ENCODE data around the gene SYNGR1.
"Not testable (repeated sequence)": the region's sequence is repeated elsewhere in the genome, so short reads cannot be mapped to it uniquely, and the experiment has no call there.

Gene SYNGR1

DNA sequence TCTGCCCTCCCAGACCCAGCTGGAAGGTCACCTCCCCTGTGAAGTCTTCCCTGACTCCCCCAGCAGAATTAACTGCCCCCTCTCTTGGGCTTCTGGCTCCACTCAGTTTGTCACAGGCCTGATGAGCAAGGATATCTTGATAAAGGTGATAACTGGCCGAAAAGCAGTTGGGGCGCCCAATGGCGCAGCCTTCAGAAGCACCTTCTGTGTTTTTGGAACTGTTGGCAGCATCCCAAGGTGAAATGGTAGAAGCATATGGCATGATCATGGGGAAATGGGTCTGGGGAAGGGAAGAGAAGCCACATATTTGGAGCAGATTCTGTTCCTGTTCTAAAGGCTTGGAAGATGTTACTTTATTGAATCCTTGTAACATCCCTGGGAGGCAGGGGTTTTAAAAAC is 47.0 kb downstream of the SYNGR1 start:
- Histone ChIP-seq H3K36me3 (ENCODE audit: insufficient read depth, low read length) (no peaks in the 10 kb centered on the region), H3K27me3 (ENCODE audit: insufficient read depth, low read length) (no peaks in the 10 kb centered on the region), H3K9me3 (ENCODE audit: low read length) (no peaks in the 10 kb centered on the region), H3K4me3 (ENCODE audit: low read length) (no peak overlapping the region), H3K4me1 (ENCODE audit: insufficient read depth, low read length) (peaks cover 7% of the 10 kb centered on the region), H2AFZ (ENCODE audit: low read depth, low read length) (no peak overlapping the region)

DNA sequence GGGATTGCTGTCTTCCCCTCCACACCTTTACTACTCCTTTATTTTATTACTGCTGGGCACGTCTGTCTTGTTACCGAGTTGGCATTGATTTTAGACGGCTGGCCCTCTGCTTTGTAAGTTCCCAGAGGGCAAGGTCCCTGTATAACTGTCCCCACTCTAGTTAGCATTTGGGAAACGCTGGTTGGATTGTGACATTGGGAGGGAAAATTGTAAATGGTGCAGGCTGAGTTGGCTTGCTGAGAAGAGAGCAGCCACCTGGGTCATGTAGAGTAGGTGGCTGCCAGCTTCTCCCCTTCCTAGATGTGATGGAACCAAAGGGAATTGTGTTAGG is 51.5 kb downstream of the SYNGR1 start:
- no peaks in the 10 kb centered on the region for H3K9me3 ChIP-seq (ENCODE audit: low read length)
- no peak overlapping the region for H3K4me3 ChIP-seq (ENCODE audit: low read length)
- H3K4me1 ChIP-seq (ENCODE audit: insufficient read depth, low read length) = peaks cover 22% of the 10 kb centered on the region
- H3K36me3 ChIP-seq (ENCODE audit: insufficient read depth, low read length) = no peaks in the 10 kb centered on the region
- H2AFZ ChIP-seq (ENCODE audit: low read depth, low read length) = no peak overlapping the region
- no peaks in the 10 kb centered on the region for H3K27me3 ChIP-seq (ENCODE audit: insufficient read depth, low read length)

DNA sequence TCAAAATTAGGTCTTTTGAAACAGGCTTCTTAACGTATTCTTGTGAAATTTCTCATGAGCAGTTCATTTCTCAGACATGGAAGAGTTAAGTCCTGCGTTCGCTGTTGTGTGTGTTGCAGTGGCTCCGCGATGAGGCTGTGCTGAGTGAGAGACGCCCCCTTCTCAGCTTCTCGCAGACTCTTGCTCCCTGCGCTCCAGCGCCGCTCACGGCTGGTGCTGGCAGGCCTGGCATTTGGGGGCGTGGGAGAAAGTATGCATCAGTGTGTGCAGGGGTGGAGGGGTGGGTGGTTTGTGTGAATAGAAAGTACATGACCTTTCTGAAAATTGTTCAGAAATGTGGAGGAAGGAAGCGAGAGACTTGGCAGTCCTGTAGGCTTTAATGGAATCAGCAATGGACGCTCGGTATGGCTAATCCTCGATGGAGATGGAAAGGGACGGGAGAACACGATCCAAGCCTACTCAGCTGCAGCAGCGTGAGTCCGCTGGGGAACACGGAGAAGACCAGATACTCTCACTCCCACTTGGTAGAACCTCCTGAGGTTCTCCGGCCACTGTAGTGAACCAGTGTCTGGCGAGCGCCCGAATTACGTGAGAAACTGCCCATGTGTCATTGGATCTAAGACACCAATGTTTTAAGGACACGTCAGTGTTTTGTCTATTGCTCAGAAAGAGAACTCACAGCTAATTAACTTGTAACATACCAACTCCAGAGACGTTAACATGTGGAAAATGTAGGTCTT is 55.7 kb downstream of the SYNGR1 start:
- Histone ChIP-seq H3K4me3 (ENCODE audit: low read length) (no peak overlapping the region), H2AFZ (ENCODE audit: low read depth, low read length) (no peak overlapping the region), H3K9me3 (ENCODE audit: low read length) (no peaks in the 10 kb centered on the region), H3K4me1 (ENCODE audit: insufficient read depth, low read length) (peaks cover 26% of the 10 kb centered on the region), H3K27me3 (ENCODE audit: insufficient read depth, low read length) (no peaks in the 10 kb centered on the region), H3K36me3 (ENCODE audit: insufficient read depth, low read length) (no peaks in the 10 kb centered on the region)

DNA sequence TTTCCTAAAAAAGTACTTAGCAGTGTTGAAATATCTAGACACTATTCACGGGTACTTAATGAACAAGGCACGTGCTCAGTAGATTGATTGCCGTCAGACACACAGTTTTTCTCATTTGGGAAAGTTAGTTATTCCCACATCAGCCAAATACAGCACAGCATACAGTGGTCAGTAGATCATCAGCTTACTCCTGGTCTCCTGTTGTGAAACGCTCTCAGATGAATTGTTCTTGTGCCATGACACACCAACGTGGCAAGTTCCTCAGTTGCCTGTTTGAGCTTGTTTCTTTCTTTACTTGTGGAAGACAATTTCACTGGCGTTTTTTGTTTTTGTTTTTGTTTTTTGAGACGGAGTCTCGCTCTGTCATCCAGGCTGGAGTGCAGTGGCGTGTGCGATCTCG is 58.4 kb downstream of the SYNGR1 start:
- H3K9me3 ChIP-seq (ENCODE audit: low read length) = no peaks in the 10 kb centered on the region
- H3K36me3 ChIP-seq (ENCODE audit: insufficient read depth, low read length) = no peaks in the 10 kb centered on the region
- no peak overlapping the region for H3K4me3 ChIP-seq (ENCODE audit: low read length)

DNA sequence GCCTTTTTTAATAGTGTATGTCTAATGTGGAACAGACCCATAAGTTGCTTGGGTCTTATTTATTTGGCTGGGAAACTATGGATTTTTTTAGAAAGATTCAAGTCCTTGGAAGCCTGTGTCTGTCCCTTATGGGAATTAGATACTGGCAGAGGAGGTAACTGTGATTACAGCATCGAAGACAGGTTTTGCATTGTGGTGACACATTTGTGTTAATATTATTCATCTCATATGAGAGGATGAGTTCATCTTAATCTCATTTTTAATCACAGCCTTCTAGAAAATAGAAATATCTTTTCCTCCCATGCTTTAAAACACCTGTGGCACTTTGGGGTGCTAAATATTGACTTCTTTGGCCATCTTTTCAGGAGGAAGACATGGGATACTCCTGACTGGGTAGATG is 59.0 kb downstream of the SYNGR1 start:
- H3K4me3 ChIP-seq (ENCODE audit: low read length) = no peak overlapping the region

More for the DNA sequence above, 58.4 kb downstream of the SYNGR1 start:
- Histone ChIP-seq H3K4me1 (ENCODE audit: insufficient read depth, low read length) (peaks cover 24% of the 10 kb centered on the region), H3K27me3 (ENCODE audit: insufficient read depth, low read length) (no peaks in the 10 kb centered on the region), H2AFZ (ENCODE audit: low read depth, low read length) (no peak overlapping the region)

DNA sequence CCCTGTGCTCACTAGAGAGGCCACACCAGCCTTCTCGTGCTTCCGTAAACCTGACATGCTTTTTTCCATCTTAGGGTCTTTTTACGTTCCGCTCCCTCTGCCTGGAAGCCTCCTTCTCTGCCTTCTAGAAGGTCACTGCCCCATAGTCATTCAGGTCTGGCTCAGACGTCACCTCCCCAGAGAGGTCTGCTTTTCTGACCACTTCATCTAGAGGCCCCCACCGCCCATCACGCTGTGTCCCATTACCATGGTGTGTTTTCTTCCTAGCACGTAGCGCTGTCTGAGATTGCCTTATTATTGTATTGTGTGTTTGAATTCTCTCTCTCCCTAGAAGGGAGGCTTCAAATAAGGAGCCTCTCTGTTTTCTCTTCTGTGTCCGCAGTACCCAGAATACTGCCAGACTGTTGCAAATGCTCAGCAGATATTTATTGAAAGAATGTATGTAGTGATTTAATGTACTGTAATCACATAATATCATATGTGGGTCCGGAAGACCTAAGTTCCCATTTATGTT is 59.8 kb downstream of the SYNGR1 start:
- peaks cover 22% of the 10 kb centered on the region for H3K4me1 ChIP-seq (ENCODE audit: insufficient read depth, low read length)
- no peak overlapping the region for H3K4me3 ChIP-seq (ENCODE audit: low read length)
- H3K27me3 ChIP-seq (ENCODE audit: insufficient read depth, low read length) = no peaks in the 10 kb centered on the region
- H3K9me3 ChIP-seq (ENCODE audit: low read length) = no peaks in the 10 kb centered on the region
- no peaks in the 10 kb centered on the region for H3K36me3 ChIP-seq (ENCODE audit: insufficient read depth, low read length)
- H2AFZ ChIP-seq (ENCODE audit: low read depth, low read length) = no peak overlapping the region

More for the DNA sequence above, 59.0 kb downstream of the SYNGR1 start:
- Histone ChIP-seq H3K36me3 (ENCODE audit: insufficient read depth, low read length) (no peaks in the 10 kb centered on the region), H3K4me1 (ENCODE audit: insufficient read depth, low read length) (peaks cover 24% of the 10 kb centered on the region), H3K27me3 (ENCODE audit: insufficient read depth, low read length) (no peaks in the 10 kb centered on the region), H3K9me3 (ENCODE audit: low read length) (no peaks in the 10 kb centered on the region), H2AFZ (ENCODE audit: low read depth, low read length) (no peak overlapping the region)

DNA sequence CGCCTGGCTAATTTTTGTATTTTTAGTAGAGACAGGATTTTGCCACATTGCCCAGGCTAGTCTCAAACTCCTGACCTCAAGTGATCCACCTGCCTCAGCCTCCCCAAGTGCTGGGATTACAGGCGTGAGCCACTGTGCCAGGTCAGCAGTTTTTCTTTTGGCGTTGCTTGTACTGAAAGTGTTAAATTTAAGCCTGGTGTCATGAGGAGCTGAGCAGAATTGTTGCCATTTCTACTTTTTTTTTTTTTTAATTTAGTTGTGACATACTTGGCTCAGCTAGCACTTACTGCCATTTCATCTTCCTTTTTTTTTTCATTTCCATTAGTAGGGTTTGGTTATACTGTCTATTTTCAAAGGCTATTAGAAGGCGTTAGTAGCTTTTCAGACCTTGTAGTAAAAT is 60.5 kb downstream of the SYNGR1 start:
- no peaks in the 10 kb centered on the region for H3K9me3 ChIP-seq (ENCODE audit: low read length)
- peaks cover 15% of the 10 kb centered on the region for H3K4me1 ChIP-seq (ENCODE audit: insufficient read depth, low read length)
- peaks cover 6% of the 10 kb centered on the region for H3K36me3 ChIP-seq (ENCODE audit: insufficient read depth, low read length)
- no peaks in the 10 kb centered on the region for H3K27me3 ChIP-seq (ENCODE audit: insufficient read depth, low read length)
- no peak overlapping the region for H2AFZ ChIP-seq (ENCODE audit: low read depth, low read length)
- H3K4me3 ChIP-seq (ENCODE audit: low read length) = no peak overlapping the region

DNA sequence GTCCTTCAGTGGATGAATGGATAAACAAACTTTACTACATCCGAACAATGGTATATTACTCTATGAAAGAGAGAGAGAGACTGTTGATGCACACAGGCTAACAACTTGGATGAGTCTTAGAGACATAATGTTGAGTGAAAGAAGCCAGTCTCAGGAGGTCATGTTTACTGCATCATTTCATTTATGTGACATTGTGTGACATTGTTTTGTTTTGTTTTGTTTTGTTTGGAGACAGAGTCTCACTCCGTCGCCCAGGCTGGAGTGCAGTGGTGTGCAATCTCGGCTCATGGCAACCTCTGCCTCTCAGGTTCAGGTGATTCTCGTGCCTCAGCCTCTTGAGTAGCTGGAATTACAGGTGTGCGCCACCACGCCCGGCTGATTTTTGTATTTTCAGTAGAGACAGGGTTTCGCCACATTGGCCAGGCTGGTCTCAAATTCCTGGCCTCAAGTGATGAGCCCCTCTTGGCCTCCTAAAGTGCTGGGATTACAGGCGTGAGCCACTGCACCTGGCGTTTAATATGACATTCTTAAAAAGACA is 62.1 kb downstream of the SYNGR1 start:
- not testable (repeated sequence) for H2AFZ ChIP-seq (ENCODE audit: low read depth, low read length); H3K4me3 ChIP-seq (ENCODE audit: low read length); H3K27me3 ChIP-seq (ENCODE audit: insufficient read depth, low read length); H3K9me3 ChIP-seq (ENCODE audit: low read length); H3K4me1 ChIP-seq (ENCODE audit: insufficient read depth, low read length)
- peaks cover 22% of the 10 kb centered on the region for H3K36me3 ChIP-seq (ENCODE audit: insufficient read depth, low read length)

DNA sequence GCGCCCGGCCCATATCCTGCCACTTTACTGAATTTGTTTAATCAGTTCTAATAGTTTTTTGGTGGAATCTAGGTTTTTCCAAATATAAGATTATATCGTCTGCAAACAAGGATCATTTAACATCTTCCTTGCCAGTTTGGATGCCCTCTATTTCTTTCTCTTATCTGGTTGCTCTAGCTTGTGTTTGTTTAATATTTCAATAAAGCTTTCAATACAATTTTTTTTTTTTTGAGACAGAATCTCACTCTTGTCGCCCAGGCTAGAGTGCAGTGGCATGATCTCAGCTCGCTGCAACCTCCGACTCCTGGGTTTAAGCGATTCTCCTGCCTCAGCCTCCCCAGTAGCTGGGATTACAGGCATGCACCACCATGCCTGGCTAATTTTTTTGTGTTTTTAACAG is 63.4 kb downstream of the SYNGR1 start:
- not testable (repeated sequence) for H3K9me3 ChIP-seq (ENCODE audit: low read length); H3K4me3 ChIP-seq (ENCODE audit: low read length); H3K4me1 ChIP-seq (ENCODE audit: insufficient read depth, low read length); H3K27me3 ChIP-seq (ENCODE audit: insufficient read depth, low read length); H2AFZ ChIP-seq (ENCODE audit: low read depth, low read length)
- H3K36me3 ChIP-seq (ENCODE audit: insufficient read depth, low read length) = peaks cover 31% of the 10 kb centered on the region

DNA sequence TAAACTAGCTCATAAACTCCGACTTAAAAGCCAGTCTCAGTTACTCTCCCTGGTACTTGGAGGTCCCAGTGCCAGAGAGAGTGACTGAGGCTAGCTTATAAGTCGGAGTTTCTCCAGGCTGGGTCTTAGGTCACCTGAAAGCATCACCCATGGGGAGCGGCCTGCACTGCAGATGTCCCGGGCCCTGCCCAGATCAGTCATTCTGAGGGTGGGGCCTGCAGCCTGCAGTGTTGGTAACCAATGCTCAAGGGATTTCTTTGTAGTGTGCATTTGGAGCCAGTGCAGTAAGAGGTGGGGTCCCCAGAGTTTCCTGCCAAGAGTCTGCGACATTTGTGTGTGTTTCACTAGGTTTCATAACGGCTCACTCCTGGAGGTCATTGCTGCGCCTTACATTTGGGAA is 64.6 kb downstream of the SYNGR1 start:
- Histone ChIP-seq H3K36me3 (ENCODE audit: insufficient read depth, low read length) (peaks cover 41% of the 10 kb centered on the region), H3K27me3 (ENCODE audit: insufficient read depth, low read length) (no peaks in the 10 kb centered on the region), H3K4me1 (ENCODE audit: insufficient read depth, low read length) (peaks cover 5% of the 10 kb centered on the region), H2AFZ (ENCODE audit: low read depth, low read length) (no peak overlapping the region), H3K4me3 (ENCODE audit: low read length) (no peak overlapping the region), H3K9me3 (ENCODE audit: low read length) (no peaks in the 10 kb centered on the region)

DNA sequence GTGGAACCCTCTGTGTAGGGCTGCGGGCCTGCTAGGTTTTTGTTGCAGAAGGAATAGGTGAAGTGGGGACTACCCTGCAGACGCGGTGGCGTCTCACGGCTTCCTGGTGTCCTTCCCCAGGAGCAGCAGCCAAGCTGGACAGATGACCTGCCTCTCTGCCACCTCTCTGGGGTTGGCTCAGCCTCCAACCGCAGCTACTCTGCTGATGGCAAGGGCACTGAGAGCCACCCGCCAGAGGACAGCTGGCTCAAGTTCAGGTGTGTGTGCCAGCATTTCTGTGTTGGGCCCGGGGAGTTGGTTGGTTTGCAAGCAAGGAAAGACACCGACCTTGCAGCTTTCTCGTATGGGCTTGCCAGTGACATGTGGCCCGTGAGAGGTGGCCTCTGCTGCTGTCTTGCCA is 65.1 kb downstream of the SYNGR1 start:
- H3K36me3 ChIP-seq (ENCODE audit: insufficient read depth, low read length) = peaks cover 46% of the 10 kb centered on the region
- no peak overlapping the region for H2AFZ ChIP-seq (ENCODE audit: low read depth, low read length)
- H3K27me3 ChIP-seq (ENCODE audit: insufficient read depth, low read length) = no peaks in the 10 kb centered on the region
- H3K4me1 ChIP-seq (ENCODE audit: insufficient read depth, low read length) = peaks cover under 1% of the 10 kb centered on the region
- no peak overlapping the region for H3K4me3 ChIP-seq (ENCODE audit: low read length)
- no peaks in the 10 kb centered on the region for H3K9me3 ChIP-seq (ENCODE audit: low read length)

DNA sequence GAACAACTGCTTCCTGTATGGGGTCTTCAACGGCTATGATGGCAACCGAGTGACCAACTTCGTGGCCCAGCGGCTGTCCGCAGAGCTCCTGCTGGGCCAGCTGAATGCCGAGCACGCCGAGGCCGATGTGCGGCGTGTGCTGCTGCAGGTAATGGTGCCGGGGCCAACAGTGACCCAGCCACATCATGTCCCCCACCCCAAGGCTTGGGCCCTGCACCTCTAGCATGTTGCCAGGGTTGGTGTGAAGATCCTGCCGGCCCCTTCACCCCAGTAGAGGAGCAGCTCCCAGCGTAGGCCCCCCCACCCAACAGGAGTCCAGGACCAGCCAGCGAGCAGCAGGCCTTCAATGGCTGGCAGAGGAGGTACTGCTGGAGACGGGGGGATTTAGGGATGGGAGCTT is 65.7 kb downstream of the SYNGR1 start:
- H3K9me3 ChIP-seq (ENCODE audit: low read length) = no peaks in the 10 kb centered on the region
- no peak overlapping the region for H3K4me3 ChIP-seq (ENCODE audit: low read length)
- H3K36me3 ChIP-seq (ENCODE audit: insufficient read depth, low read length) = peaks cover 52% of the 10 kb centered on the region
- H3K27me3 ChIP-seq (ENCODE audit: insufficient read depth, low read length) = no peaks in the 10 kb centered on the region
- H3K4me1 ChIP-seq (ENCODE audit: insufficient read depth, low read length) = no peaks in the 10 kb centered on the region
- no peak overlapping the region for H2AFZ ChIP-seq (ENCODE audit: low read depth, low read length)

DNA sequence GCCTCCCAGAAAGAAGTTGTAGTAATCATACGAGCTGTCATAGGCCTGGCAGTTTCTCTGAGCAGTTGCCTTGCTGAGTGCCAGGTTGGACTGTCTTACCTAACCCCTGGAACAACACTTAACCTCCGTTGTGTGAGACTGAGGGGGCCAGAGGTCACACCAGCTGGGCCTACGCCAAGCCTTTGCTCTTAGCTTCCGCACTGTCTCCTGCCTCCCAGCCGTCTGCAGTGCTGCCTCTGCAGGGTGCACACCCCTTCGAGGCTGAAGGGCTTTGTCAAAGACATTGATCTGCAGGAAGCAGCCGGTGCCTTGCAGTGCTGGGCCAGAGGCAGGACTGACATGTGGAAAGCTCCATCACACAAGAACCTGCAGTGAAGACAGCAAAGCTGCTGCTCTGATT is 66.5 kb downstream of the SYNGR1 start:
- H3K9me3 ChIP-seq (ENCODE audit: low read length) = no peaks in the 10 kb centered on the region
- no peak overlapping the region for H3K4me3 ChIP-seq (ENCODE audit: low read length)
- H3K36me3 ChIP-seq (ENCODE audit: insufficient read depth, low read length) = peaks cover 58% of the 10 kb centered on the region
- no peaks in the 10 kb centered on the region for H3K4me1 ChIP-seq (ENCODE audit: insufficient read depth, low read length)
- H3K27me3 ChIP-seq (ENCODE audit: insufficient read depth, low read length) = no peaks in the 10 kb centered on the region
- no peak overlapping the region for H2AFZ ChIP-seq (ENCODE audit: low read depth, low read length)

DNA sequence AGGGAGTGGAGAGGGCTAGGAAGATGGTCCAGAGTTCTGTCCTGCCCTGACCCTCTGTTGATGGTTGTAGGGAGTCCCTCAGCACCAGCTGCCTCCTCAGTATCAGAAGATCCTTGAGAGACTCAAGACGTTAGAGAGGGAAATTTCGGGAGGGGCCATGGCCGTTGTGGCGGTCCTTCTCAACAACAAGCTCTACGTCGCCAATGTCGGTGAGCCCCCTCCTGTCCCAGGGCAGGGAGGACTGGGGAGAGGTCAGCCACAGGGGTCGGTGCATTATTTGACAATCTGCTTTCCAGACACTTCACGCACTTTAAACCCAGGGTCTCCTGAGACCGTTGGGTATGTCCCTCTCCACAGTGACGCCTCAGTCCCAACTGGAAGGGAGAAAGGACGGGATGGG is 67.8 kb downstream of the SYNGR1 start:
- Histone ChIP-seq H3K36me3 (ENCODE audit: insufficient read depth, low read length) (peaks cover 69% of the 10 kb centered on the region), H3K4me3 (ENCODE audit: low read length) (no peak overlapping the region), H3K4me1 (ENCODE audit: insufficient read depth, low read length) (no peaks in the 10 kb centered on the region), H2AFZ (ENCODE audit: low read depth, low read length) (no peak overlapping the region), H3K9me3 (ENCODE audit: low read length) (no peaks in the 10 kb centered on the region), H3K27me3 (ENCODE audit: insufficient read depth, low read length) (no peaks in the 10 kb centered on the region)
